ENCODE measurements around the gene WDR64.

DNA sequence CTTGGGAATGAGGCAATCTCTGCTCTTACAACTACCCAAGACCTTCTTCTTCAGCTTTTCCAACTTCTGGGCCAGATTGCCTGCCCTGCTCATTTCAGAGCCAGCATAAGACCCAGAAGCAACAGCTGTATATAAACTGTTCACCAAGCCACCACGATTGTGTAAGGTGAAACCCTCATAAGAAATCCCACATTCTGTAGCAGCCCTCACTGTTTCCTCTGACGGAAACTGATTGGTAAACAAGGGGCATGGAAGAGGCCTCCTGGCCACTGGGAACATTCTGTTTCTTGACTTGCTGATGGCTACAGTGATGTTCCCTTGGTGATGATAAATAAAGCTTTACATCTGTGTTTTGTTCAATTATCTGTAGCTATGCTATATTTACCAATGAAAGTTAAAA, 156.2 kb downstream of the WDR64 start:
- TF ChIP-seq POLR2A (IDR thresholded peaks at IDR 0.05): no peak
- TF ChIP-seq, protein P1, sequence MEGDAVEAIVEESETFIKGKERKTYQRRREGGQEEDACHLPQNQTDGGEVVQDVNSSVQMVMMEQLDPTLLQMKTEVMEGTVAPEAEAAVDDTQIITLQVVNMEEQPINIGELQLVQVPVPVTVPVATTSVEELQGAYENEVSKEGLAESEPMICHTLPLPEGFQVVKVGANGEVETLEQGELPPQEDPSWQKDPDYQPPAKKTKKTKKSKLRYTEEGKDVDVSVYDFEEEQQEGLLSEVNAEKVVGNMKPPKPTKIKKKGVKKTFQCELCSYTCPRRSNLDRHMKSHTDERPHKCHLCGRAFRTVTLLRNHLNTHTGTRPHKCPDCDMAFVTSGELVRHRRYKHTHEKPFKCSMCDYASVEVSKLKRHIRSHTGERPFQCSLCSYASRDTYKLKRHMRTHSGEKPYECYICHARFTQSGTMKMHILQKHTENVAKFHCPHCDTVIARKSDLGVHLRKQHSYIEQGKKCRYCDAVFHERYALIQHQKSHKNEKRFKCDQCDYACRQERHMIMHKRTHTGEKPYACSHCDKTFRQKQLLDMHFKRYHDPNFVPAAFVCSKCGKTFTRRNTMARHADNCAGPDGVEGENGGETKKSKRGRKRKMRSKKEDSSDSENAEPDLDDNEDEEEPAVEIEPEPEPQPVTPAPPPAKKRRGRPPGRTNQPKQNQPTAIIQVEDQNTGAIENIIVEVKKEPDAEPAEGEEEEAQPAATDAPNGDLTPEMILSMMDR (IDR thresholded peaks at IDR 0.05): no peak
